Chondrocyte (in vitro differentiated cells): Measurements from ENCODE around the gene KRTAP5-10. TPM values are rescaled to one million over a fixed set of nuclear protein-coding genes. Genes with fewer than 3 reads are reported as not detected.
"Not testable (repeated sequence)": the region's sequence is repeated elsewhere in the genome, so short reads cannot be mapped to it uniquely, and the experiment has no call there.

Experiments
- DNase-seq: peaks from one replicate; pipeline ENCODE4 v3.0.0; 2021; ENCODE audit warnings: mixed read lengths, low spot score
- H3K27ac Mint-ChIP-seq: one replicate; pipeline ENCODE4 v1.8.0; 2021; ENCODE audit warnings: mild to moderate bottlenecking, moderate library complexity, mixed read lengths; ENCODE audit not compliant: unreplicated experiment
- H3K27me3 Mint-ChIP-seq: 2 replicates; pipeline ENCODE4 v1.8.0; 2021; ENCODE audit warnings: low read depth, mixed read lengths
- H3K36me3 Mint-ChIP-seq: 2 replicates; pipeline ENCODE4 v1.8.0; 2021; ENCODE audit warnings: low read depth, mixed read lengths
- H3K4me1 Mint-ChIP-seq: 2 replicates; pipeline ENCODE4 v1.8.0; 2021; ENCODE audit warnings: low read depth, mild to moderate bottlenecking, mixed read lengths
- H3K4me3 Mint-ChIP-seq: one replicate; pipeline ENCODE4 v1.8.0; 2021; ENCODE audit warnings: mild to moderate bottlenecking, moderate library complexity, mixed read lengths; ENCODE audit not compliant: unreplicated experiment
- H3K9me3 Mint-ChIP-seq: 2 replicates; pipeline ENCODE4 v1.8.0; 2021; ENCODE audit warnings: low read depth, mixed read lengths
- CTCF ChIP-seq: fragments of 200-600 bp; sonication (generic); IDR thresholded peaks from 2 replicates; pipeline ENCODE4 v1.5.0; 2021; ENCODE audit warnings: antibody characterized with exemption, mild to moderate bottlenecking, moderate library complexity
- total RNA-seq: library from RNA; stranded (reverse); gene quantifications from 3 replicates; pipeline ENCODE4 v1.2.1, GENCODE V29; 2021

KRTAP5-10 gene
- total RNA-seq, 1 donor from 2014 or later = not detected

GRCh38 chr11:71564430-71564829, 933 bp upstream of the KRTAP5-10 start:
- Mint-ChIP-seq H3K9me3 (peaks cover 15% of the 10 kb centered on the region), H3K36me3 (no peaks in the 10 kb centered on the region), H3K4me1 (no peaks in the 10 kb centered on the region), H3K27ac (no peak overlapping the region), H3K27me3 (peaks cover 50% of the 10 kb centered on the region), H3K4me3 (no peak overlapping the region)
- DNase-seq = no peak
- no peak for TF ChIP-seq CTCF

- no peak overlapping the region for H3K4me3 Mint-ChIP-seq
- H3K27me3 Mint-ChIP-seq = peaks cover 54% of the 10 kb centered on the region
- H3K36me3 Mint-ChIP-seq = no peaks in the 10 kb centered on the region
- DNase-seq = no peak
- no peak for TF ChIP-seq CTCF
- no peaks in the 10 kb centered on the region for H3K4me1 Mint-ChIP-seq
- H3K9me3 Mint-ChIP-seq = peaks cover 7% of the 10 kb centered on the region
- H3K27ac Mint-ChIP-seq = no peak overlapping the region
These were observed 788 bp downstream of the KRTAP5-10 start for GRCh38 chr11:71566081-71566620.

DNA sequence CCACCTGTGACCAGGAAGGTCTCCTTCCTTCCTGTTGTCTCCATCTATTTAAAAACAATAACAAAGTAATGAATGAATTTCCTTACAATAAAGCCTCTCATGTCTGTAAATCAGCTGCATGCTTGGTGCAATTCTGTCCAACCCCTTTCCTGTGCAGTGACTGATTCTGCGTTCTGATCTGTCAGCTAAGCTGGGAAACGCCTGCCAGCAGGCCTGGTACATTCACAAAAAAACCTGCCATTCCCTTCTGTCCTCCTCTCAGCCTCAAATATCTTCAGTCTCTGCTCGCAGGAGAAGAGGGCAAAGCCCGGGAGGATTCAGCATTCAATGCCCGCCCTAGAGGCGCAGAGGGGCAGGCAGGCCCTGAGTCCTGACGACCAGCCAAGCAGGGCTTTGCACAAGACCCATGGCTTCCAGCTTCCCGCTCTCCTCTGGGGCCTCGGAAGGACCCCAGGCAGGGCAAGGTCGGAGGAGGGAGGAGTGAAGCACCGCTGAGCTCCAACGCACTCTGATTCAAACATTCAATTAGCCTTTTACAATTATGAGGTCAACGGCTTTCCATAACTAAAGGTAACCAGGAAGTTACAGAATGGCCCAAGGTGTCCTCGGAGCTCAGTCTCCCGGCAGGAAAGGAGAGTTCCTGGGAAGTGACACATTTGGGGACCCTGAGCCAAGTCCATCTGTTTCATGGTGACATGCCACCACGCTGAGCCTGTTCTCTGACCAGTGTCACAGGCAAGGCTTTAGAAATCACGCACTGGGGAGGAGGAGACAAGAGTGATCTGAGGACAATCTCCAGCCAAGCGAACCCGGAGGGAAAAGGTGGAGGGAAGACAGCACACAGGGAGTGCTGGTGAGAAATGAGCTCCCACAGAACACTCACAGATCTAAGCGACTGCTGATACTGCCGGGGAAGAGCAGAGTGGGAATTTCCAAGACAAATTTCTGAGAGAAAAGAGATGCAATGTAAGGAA, 1.6 kb downstream of the KRTAP5-10 start:
- peaks cover 50% of the 10 kb centered on the region for H3K27me3 Mint-ChIP-seq
- H3K4me1 Mint-ChIP-seq, H3K36me3 Mint-ChIP-seq, DNase-seq, H3K27ac Mint-ChIP-seq, H3K4me3 Mint-ChIP-seq, H3K9me3 Mint-ChIP-seq: not testable (repeated sequence)

GRCh38 chr11:71567633-71568032, 2.3 kb downstream of the KRTAP5-10 start:
- peaks cover 50% of the 10 kb centered on the region for H3K27me3 Mint-ChIP-seq
- H3K36me3 Mint-ChIP-seq, H3K9me3 Mint-ChIP-seq, H3K27ac Mint-ChIP-seq, DNase-seq, H3K4me3 Mint-ChIP-seq, H3K4me1 Mint-ChIP-seq: not testable (repeated sequence)

- peaks cover 41% of the 10 kb centered on the region for H3K27me3 Mint-ChIP-seq
- no peak overlapping the region for H3K27ac Mint-ChIP-seq
- TF ChIP-seq CTCF = no peak
- H3K4me1 Mint-ChIP-seq = no peaks in the 10 kb centered on the region
- H3K4me3 Mint-ChIP-seq = no peak overlapping the region
- DNase-seq = no peak
- no peaks in the 10 kb centered on the region for H3K9me3 Mint-ChIP-seq
- H3K36me3 Mint-ChIP-seq = no peaks in the 10 kb centered on the region
These were observed 3.5 kb downstream of the KRTAP5-10 start for GRCh38 chr11:71568704-71569349.

DNA sequence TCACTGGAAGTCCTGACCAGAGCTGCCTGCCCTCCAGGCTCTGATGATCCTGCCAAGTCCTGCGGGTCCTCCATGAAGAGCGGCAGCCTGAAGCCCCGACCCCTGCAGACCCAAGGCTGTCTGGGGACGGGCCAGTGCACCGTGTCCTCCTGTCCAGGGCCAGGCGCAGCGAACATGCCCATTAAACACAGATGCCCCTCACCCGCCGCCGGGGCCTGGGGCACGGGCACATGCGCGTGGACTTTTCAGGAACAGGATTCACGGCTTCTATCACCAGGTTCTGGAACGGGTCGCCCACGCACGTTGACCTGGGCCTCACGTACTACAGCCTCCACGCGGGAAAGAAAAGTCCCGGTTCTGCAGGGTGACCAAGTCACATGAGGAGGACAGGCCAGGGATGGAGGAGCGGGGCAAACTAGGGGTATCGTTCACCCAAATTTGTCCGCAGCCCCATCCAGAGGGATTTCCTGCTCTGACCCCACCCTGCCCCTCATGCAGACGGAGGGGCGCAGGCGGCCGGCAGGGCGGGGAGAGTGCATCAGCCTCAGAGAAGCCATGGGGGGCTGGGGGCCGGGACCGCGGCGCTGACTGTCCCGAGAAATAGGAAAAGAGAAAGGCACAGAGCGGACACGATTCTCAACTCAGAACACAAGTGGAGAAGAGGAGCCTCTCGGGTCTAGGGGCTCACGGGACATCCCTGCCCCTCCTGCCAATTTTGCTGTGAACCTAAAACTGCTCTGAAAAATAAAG, 5.9 kb downstream of the KRTAP5-10 start:
- H3K27ac Mint-ChIP-seq, DNase-seq, H3K4me3 Mint-ChIP-seq, H3K4me1 Mint-ChIP-seq, H3K9me3 Mint-ChIP-seq, H3K36me3 Mint-ChIP-seq: not testable (repeated sequence)
- peaks cover 37% of the 10 kb centered on the region for H3K27me3 Mint-ChIP-seq
